ENCODE data around the gene ADORA1.

The ADORA1 gene

DNA sequence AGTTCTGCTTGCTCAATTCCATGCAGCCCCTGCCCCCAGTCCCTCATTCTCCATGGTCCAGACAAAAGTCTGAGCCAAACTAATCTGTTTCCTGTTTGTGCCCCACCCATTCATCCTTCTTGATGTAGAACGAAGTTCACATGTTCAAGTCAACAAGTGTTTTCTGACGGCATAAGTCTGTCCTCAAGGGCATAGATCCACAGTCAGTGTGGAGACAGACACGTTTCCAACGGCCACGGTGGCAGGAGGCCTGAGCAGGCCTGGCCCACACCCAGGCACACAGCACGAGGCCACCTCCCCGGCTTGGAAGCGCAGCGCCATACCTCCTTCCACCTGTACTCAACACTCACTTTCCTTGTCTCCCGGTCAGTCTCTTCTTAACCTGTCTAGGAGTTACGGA lies 16.1 kb downstream of the ADORA1 start:
- no peak for DNase-seq

DNA sequence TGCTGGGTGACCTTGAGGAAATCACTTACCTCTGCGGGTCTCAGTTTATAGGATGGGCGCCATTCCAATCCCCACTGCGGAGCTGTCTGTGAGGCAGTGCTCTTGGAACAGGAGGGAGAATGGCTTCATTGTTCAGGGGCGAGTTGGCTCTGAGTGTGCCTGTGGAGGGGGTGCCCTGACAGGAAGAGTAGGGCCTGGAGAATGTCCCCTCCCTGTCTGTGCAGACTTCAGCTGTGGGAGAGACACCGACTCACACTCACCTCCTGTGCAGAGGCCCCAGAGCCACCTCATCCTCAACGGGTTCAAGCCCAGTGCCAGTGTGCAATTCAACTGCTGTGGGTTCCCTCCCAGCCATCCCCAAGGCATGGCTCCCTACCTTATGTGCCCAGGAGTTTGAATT lies 17.1 kb downstream of the ADORA1 start:
- DNase-seq, result no peak

DNA sequence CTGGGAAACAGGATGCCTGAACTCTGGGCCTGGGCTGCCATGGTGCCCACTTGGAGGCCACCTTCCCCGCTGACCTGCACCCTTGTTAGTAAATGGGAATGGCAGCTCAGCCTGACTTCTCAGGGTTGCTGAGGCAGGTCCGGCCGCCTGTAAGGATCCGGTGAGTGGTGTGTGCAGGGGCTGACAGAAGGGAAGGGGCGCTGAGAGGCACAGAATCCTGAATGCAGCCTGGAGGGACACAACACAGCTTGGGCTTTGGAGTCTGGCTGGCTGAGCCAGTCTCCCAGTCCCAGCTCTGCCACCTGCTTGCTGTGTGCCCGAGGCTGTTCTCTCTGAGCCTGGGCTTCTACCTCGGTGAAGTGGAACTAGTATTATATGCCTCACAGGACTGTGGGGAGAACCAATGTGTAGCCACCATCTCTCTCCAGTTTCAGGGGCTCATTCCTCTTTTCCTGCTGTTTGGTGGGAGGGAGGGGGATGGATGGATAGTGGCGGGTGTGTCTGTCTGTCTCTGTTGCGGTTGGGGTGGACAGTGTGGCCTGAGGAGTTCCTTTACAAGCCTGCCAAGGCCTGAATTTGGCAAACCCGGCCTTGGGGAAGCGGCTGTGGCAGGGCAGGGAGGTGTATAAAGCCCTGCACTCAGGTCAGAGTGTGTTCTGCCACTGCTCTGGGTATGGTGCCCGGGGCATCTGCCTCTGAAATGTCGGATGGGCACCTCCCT lies 18.0 kb downstream of the ADORA1 start:
- DNase-seq, result no peak

DNA sequence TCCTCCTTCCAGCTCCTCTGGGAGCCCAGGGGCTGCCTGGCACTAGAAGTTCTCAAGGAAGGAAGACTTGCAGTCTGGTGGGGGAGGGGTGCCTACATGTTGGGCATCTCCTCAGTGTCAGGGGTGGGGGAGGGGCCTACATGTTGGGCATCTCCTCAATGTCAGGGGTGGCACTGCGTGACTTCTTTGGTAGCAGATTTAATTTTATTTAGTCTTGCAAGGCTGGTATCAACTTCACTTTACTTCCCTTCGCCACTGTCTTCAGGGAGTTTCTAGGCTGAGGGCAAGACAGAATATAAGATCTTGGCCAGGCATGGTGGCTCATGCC lies 18.5 kb downstream of the ADORA1 start:
- DNase-seq, result no peak

DNA sequence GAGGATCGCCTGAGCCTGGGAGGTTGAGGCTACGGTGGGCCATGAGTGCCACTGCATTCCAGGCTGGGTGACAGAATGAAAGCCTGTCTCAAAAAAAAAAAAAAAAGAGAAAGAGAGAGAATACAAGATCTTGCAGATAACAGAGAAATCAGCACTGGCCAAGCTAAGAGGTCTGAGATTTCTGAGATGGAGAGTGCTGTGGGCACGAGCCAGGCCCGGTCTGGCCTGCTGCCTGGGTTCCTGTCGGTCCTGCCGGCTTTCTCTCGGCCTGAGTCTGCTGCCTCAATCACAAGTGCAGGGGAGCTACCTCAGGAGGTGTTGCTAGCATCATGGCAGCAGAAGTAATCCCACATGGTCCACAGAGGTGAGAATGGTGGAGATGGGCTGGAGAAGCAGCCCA lies 19.0 kb downstream of the ADORA1 start:
- no peak for DNase-seq

DNA sequence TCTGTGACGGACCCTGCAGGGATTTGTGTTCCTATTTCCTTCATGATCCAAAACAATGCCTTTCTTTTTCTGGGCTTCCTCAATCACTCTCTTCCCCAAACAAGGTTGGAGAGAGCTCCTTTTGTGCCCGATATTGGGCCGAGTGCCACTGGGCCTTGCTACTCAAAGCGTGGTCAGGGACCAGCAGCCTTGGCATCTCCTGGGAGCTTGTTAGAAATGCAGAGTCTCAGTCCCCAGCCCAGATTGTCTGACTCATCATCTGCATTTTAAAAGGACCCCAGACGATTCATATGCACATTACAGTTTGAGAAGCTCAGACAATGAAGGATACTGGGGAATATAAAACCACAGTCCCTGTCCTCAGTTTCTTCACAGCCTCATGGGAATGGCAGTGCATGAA lies 19.9 kb downstream of the ADORA1 start:
- no peak for DNase-seq

DNA sequence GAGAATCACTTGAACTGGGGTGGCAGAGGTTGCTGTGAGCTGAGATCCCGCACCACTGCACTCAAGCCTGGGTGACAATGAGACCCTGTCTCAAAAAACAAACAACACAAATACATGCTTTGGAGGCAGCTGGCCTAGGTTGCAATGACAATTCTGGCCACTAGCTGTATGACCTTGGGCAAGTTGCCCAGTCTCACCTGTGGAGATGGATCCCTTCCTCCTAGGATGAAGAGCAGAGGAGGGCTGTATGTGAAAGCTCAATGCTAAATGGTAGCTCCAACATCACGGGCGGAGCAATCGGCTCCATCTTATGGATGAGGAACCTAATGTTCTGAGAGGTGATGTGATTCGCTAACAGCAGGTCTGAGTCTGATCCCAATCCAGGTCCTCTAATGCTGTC lies 20.6 kb downstream of the ADORA1 start:
- DNase-seq, result no peak

DNA sequence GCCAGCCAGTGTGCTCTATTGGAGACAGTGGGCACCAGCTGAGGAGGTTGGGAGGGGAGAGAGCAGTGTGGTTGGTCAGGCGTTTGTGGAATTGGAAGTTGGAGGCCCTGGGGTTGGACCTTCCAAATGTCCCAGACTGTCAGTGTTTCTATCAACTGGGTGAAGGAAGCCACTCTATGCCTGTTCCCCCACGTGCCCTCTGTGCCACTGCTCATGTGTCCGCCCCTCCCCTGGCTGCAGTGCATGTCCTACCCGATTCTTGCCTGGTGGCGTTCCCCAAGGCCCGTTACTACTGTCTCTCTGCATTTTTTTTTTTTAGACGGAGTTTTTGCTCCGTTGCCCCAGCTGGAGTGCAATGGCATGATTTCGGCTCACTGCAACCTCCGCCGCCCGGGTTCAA lies 21.1 kb downstream of the ADORA1 start:
- DNase-seq, result no peak

DNA sequence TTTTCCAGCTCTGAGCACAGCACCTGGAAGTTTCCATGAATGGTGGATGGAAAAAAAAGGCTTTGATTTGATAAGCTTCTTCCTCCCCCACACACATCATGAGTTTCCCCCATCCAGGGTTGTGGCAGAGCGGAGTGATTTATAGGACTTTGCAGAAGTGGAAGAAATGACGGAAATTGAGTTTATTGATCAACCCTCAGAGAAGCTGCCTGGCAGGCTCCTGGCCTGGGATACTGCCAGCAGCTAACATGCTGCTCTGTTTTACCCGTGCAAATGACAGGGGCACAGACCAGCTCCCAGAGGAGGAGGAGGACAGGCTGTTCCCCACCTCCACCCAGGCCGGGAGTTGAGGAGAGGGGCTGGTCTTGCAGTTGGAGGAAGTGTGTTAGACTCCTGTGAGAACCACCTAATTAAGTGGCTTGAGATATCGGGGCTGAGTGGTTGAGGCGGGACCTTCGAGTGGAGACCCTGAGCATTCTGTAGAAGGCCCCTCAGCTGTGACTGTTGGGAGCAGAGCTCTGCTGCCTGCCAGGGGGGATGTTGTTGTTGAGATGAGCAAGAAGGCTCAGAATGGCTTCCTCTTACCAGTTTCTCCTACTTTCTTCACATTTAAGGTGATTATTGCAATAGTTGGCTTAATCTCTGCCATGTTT lies 21.8 kb downstream of the ADORA1 start:
- no peak for DNase-seq

DNA sequence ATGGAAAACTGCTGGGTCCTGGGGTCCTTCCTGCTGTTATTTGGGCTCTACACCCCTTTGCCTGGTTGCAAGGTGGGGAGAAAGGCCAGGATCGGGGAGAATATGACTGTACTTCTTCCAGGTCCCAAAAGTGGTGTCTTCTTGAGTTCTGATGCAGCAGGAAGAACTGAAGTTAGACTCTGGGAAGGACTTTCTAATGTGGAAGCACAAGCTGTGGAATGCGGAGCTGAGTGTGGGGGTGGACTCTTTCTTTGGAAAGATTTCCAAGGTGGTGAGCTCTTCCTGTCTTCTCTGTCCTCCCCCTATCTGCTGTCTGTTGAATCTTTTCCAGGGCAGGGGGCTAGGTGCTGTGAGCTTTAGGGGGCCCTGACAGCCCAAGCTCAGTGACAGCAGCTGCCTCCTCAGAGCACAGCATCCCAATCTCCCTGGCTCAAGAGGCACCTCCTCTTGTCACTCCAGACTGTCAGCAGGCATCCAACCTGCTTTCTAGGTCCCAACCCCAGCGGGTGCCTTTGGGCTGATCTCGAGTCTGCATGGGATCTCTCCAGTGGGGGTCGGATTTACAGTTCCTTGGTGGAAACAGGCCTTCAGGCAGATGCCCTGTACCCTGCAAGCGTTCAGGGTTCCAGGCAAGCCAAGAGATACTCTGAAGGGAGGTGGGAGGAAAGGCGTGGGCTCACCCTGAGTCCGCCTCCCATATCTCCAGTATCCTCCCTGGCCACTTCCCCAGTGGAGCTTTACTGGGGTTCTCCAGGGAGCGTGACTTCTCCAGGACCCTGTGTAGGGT lies 23.2 kb downstream of the ADORA1 start:
- no peak for DNase-seq

DNA sequence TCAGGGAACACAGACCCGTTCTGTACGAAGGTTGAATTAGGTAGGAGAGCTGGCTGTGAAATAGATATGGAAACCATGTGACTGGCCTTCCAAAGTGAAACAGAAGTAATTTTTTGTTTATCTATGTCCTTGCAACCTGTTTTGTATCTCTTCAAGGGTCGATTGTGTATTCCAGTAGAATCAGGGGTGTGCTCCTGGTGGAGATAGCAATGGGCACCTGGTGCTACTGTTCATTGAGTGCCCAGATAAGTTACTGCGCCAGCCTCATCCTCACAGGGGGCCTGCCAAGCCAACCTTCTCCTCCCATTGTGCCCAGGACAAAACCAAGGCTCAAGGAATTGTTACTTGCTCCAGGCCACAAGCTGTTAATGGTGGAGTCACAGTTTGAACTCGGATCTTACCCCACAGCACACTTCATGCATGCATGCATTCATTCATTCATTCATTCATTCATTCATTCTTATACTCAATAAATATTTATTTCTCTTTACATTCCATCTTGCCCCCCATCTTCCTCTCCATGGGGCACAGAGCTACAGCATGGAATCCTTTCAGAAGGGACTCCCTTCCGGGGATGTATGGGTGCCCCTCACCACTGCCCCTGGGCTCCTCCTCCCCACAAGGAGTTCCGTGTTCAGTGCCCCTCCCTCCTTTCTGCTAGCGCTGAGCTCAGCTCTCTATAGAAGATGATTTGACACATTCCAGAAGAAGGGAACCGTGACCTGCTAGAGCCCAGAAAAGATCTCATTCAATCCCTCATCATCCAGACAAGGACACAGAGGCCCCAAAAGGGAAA lies 24.0 kb downstream of the ADORA1 start:
- no peak for DNase-seq

DNA sequence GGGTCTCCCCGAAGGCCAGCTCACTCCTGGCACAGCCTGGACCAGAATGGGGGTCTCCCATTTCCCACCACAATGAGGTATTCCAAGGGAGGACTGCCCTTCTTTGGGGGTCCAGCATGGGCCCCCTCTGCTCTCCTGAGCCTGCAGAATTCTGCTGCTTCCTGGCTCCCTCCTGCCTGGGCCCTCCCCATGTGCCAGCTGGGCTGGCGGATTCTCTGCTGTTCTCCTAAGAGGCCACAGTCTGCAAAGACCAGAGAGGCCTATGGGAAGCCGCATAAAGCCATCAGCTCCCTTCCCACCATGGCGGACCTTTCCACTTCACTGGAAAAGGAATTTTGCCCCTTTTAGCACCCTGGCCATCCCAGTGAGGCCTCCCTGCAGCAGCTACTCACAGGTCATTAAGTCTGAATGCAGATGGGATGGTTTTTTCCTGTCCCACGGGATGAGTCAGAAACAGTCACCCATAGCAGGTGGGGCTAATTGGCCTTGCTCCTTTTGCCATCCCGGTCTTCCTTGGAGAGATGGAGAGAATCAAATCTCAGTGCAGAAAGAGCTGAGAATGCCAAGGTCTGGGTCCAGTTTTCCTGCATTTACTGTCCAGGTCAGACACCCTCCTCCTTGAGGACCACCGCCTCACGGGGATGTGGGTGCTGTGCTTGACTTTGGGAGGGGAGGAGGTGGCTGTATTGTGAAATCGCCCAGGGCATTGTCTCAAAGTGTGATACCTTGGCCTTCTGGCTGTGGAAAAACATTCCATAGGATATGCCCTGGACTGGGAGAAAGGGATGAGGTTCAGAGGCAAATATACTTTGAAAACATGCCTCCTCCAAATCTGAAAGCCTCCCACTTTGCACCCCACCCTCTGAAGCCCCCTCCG lies 24.9 kb downstream of the ADORA1 start:
- no peak for DNase-seq

DNA sequence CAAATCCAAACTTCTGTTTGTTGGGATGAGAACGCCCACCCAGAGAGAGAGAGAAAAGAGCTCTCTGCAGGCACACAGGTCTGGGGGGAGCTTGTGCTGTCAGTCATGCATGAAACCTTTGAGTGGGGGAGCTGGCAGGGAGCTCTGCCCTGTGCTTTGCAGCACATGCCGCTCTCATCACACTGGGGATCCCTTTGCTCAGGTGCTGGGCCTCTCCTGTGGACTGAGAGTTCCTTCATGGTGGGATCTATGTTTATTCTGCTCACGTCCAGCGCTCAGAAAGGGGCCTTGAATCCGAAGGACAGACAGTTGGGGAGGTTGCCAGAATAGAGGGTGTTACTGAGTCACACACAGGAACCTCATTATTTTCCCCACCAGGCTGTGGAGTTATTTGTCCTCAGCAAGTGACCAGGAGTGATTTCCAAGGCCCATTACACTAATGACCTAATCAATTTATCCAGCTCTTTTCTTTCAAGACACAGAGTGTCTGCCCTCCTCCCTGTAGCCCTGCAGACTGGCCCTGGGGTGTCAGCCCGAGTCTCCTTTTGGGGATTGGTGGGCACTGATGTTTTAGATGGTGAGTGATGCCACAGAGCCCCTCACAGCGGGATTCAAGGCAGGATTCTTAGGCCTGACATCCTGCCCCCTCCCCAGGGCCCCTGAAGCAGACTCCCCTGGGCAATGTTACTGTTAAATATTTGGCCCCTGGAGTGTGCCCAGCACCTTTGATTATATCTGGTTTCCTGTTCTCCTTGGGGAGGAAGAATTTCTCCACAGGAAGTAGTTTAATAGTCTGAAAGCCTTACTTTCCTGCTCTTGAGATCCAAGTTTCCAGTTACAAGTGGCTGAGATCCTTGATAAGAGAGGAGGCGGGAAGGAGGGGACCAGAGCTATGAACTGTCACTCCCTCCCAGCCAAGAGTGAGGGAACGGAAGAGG lies 25.8 kb downstream of the ADORA1 start:
- no peak for DNase-seq

DNA sequence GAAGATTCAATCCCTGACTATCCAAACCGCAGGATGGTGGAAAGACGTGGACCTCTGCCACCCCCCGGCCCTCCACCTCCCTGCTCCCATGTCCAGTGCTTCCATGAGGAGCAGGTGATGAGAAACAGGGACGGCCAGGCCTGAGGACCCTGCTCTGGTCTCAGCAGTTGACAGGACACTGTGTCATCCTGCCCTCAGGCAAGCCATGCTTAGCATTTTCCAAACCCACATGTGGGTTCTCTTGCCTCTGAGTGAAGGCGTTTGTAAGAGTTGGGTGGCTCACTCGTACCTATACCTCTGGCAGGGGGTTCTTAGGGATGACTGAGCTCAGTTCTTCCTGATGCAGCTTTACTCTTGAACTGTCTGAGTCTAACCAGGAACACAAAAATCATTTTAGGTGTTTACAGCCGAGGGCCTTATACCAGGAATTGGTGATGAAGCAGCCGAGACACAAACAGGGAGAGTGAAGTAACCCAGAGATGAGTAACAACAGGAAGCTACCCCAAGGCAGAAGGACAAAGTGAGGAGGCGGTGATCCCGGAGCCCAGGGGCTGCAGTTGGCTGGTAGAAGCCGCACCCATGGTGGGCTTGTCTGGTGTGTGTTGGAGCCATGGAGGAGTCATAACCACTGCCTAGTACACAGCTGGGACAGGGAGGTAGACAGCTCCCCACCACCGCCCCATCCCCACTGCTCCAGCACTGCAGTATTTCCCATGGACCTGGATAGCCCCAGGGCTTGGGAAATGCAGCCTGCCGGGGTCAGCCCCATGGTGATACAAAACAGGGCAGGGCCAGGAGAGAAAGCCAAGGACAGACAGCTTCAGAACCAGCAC lies 26.7 kb downstream of the ADORA1 start:
- no peak for DNase-seq

DNA sequence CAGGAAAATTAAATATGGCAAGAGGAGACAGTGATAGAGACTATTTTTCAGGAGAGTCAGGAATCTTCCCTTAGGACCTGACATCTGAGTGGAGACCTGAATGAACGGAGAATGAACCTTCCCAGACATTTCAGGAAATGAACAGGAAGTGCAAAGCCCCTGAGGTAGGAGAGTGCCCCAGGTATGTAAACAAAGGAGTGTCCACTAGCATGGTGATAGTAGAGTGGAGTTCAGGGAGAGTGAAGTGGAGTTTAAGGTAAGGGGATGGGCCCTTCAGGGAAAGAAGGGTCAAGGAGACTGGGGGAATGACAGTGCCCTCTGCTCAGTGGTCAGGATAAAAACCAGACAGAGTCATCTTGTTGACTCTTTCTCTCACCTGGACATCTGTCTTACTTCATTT lies 28.8 kb downstream of the ADORA1 start:
- no peak for DNase-seq

DNA sequence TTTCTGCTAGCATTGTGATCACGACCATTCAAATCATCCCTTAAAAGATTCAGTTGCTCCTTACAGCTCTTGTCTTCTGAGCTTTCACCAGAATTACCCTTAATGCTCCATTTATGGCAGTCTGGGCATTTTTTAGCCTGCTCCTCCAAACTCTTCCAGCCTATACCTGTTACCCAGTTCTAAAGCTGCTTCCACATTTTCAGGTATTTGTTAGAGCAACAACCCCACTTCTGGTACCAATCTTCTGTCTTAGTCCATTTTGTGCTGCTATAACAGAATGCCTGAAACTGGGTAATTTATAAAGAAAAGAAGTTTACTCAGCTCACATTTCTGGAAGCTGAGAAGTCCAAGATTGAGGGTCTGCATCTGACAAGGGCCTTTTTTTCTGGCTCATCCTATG lies 30.9 kb downstream of the ADORA1 start:
- no peak for DNase-seq

DNA sequence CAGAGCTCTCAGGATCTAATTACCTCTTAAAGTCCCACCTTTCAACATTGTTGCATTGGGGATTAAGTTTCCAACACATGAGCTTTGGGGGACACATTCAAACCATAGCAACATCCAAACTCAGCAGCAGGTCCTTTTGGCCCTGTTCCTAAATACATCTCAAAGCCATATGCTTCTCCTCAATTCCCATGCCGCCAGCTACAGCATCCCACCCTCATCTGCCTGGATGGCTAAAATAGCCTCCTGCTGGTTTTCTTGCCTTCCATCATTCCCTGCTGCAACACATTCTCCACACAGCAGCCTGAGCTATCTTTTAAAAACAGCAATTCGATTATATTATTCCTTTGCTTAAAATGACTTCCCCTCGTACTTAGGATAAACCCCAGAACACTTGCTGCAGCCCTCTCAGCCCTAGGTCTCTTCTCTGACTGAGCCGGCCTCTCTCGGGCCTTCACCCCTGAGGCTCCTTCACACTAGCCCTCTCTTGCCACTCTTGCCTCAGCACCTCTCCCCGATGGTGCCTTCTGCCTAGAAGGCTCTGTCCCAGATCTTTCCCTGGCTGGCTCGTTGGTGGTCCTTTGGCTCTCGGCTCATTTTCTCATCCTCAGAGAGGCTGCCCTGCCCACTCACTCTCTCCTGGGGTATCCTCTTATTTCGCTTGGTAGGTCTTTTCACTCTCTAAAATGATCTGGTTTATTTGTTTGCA lies 31.6 kb downstream of the ADORA1 start:
- no peak for DNase-seq

DNA sequence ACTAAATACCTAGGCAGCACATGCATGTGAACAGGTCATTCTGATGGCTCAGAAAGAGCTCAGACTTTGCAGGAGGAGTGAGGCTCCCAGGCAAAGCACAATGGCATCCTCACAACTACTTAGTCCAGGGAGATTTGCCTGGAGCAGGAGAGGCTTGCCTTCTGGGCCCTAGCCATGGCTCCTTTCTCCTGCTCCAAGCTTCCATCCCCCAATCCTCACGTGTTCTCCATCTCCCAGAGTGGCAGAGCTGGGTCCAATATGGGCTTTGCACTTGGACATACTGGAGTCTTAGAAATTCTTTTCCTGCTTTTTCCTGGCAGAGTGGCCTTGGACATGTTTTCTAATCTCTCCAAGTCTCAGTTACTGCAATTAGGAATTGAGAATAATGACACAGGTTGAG lies 32.3 kb downstream of the ADORA1 start:
- DNase-seq, result no peak

DNA sequence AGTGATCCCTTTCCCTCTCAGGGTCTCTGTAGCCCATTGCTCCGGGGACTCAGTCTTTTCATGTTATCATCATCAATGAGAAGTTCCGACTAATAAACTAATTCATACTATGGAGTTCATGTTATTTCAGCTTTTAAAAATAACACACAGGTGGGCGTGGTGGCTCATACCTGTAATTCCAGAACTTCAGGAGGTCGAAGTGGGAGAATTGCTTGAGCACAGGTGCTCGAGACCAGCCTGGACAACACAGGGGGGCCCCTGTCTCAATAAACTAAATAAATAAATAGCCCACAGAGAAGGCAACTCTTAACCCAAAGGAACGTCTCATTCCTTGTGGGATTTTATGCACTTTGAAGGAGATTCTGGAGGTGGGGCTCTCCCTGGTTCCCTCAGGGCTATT lies 33.6 kb downstream of the ADORA1 start:
- no peak for DNase-seq

DNA sequence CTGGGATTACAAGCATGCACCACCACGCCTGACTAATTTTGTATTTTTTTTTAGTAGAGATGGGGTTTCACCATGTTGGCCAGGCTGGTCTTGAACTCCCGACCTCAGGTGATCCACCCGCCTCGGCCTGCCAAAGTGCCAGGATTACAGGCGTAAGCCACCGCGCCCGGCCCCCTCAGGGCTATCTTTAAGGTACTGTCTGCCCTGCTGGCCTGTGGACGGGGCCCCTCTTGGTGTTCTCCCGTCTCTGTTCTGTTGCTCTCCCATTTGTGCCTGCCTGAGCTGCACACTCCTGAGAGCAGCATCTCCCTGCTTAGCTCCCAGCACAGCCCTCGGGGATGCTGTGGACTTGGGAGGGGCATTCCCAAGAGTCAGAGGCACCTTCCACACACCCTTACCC lies 34.2 kb downstream of the ADORA1 start:
- no peak for DNase-seq
